AG09319 (cell line): Measurements from ENCODE around the gene TBCE.

Experiments
- DNase-seq: peaks from one replicate; pipeline ENCODE4 v3.0.0-alpha.2; 2010; ENCODE audit warnings: low read depth; ENCODE audit errors: extremely low read depth
- CTCF ChIP-seq: IDR thresholded peaks from 2 replicates; pipeline ENCODE4 v1.5.1; 2011; ENCODE audit warnings: low read depth, mild to moderate bottlenecking, inconsistent platforms, low read length, moderate library complexity

Gene TBCE

DNA sequence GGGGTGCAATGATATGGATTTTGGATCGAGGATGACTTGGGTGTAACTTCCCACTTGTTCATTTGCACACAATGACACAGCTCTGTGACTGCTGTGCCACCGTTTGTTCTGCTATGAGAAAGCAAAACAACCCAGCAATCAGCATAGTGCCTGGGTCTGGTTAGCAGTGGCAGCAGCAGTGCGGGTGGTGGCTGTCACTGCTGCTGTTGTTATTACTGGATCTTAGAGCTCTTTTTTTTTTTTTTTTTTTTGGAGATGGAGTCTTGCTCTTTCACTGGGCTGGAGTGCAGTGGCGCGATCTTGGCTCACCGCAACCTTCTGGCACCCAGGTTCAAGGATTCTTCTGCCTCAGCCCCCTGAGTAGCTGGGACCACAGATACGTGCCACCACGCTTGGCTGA, 56.9 kb downstream of the TBCE start:
- TF ChIP-seq CTCF, result no peak
- no peak for DNase-seq

DNA sequence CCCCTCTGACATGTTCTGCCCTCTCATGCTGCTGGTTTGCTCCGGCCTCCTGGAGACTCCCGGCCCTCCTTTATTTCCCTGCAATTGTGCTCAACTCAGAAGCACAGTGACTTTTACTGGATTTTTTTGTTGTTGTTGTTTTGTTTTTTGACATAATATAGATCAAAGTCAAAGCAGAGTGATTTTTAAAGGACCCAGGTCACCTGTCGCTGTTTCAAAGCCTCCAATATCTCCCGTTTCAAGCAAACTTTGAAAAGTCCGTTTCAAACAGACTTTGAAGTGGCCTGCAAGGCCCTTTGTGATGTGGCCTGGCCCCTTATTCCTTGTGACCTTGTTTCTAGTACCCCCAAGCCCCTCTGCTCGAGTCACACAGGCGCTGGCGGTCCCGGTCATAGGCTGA, 58.1 kb downstream of the TBCE start:
- TF ChIP-seq CTCF, result no peak
- no peak for DNase-seq

GRCh38 chr1:235426143-235426542, 58.9 kb downstream of the TBCE start:
- no peak for DNase-seq
- no peak for TF ChIP-seq CTCF

- no peak for TF ChIP-seq CTCF
- no peak for DNase-seq
These were observed 59.5 kb downstream of the TBCE start for GRCh38 chr1:235426680-235427079.

DNA sequence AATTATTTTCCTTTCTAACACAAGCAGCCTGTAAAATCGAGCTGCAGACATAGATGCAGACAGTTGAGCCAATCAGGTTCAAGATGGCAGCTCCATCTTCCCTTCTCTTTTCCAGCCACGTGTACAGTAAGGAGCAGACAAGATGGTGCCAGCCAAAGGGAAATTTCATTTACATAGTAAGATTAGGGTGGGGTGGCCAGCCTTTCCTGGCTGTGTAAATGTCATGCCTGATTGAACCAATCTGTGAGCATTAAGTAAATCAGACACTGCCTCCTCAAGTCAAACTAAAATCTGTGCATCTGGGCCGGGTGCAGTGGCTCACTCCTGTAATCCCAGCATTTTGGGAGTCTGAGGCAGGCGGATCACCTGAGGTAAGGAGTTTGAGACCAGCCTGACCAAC, 60.2 kb downstream of the TBCE start:
- TF ChIP-seq CTCF, result no peak

GRCh38 chr1:235429143-235429542, 61.9 kb downstream of the TBCE start:
- no peak for TF ChIP-seq CTCF
- no peak for DNase-seq

More for the DNA sequence above, 60.2 kb downstream of the TBCE start:
- no peak for DNase-seq

- no peak for TF ChIP-seq CTCF
- no peak for DNase-seq
These were observed 63.8 kb downstream of the TBCE start for GRCh38 chr1:235430991-235431390.
